Endothelial cell of umbilical vein (primary cell): Measurements from ENCODE around the gene PTGDR2. TPM values are rescaled to one million over a fixed set of nuclear protein-coding genes. Genes with fewer than 3 reads are reported as not detected.

ENCODE experiments used
- BruUV-seq: library from RNA; stranded (reverse); fragments of 400-500 nt; replicated peaks from 2 replicates; lab custom pipeline; 2021; lab: Mats Ljungman, UMichigan
- CTCF ChIA-PET: fragments of 300-600, 350-600 bp; sonication (Branson Sonifier 250); formaldehyde crosslinking; loops from one replicate; lab custom pipeline; 2021; ENCODE audit warnings: antibody characterized with exemption, inconsistent platforms; lab: Charles Lee
- POLR2A ChIA-PET: fragments of 300-600, 350-600 bp; sonication (Branson Sonifier 250); formaldehyde crosslinking; loops from one replicate; lab custom pipeline; 2021; ENCODE audit warnings: antibody characterized with exemption, inconsistent platforms; lab: Charles Lee
- DNase-seq: peaks from one replicate; pipeline ENCODE4 v3.0.0-alpha.2; 2011; ENCODE audit warnings: low read depth, low spot score
- FAIRE-seq: peaks from 2 replicates; lab custom pipeline; 2011; peaks lifted over from hg19 to GRCh38; lab: Jason Lieb, UNC
- H2AFZ ChIP-seq: 2 replicates; pipeline ENCODE4 v1.6.0; 2012; ENCODE audit warnings: low read depth, low read length, control low read depth, inconsistent platforms
- H3K27ac ChIP-seq: 2 replicates; pipeline ENCODE4 v1.5.1; 2011; ENCODE audit warnings: low read depth, mild to moderate bottlenecking, control low read depth, low read length, moderate library complexity; ENCODE audit not compliant: insufficient read depth
- H3K27me3 ChIP-seq, 2 experiments: 2 replicates each; pipeline versions ENCODE4 v1.6.0 to v1.6.1; 2011; ENCODE audit warnings: low read length in 2 of 2, mixed read lengths in 1 of 2; ENCODE audit not compliant: control insufficient read depth in 2 of 2, insufficient read depth in 2 of 2
- H3K36me3 ChIP-seq, 2 experiments: 2 replicates in 1 of 2; 3 replicates in 1 of 2; pipeline ENCODE4 v1.5.1; 2011; ENCODE audit warnings: low read length in 2 of 2, mild to moderate bottlenecking in 1 of 2, moderate library complexity in 1 of 2; ENCODE audit not compliant: control insufficient read depth in 2 of 2, insufficient read depth in 2 of 2; ENCODE audit errors: extremely low read depth in 1 of 2
- H3K4me1 ChIP-seq: 3 replicates; pipeline ENCODE4 v1.5.1; 2011; ENCODE audit warnings: mild to moderate bottlenecking, low read length; ENCODE audit not compliant: control insufficient read depth, insufficient read depth; ENCODE audit errors: extremely low read depth
- H3K4me2 ChIP-seq: 2 replicates; pipeline ENCODE4 v1.6.1; 2011; ENCODE audit warnings: low read length, control low read depth, mixed read lengths; ENCODE audit not compliant: insufficient read depth
- H3K4me3 ChIP-seq, 3 experiments: fragments of 200-600 bp in 1 of 3; sonication (generic), shearing (Covaris generic) in 1 of 3; replicated peaks in 1 of 3; 2 replicates each; pipeline ENCODE4 v1.5.1; 2011 to 2016; ENCODE audit warnings: control low read depth in 3 of 3, low read length in 3 of 3, mild to moderate bottlenecking in 2 of 3, inconsistent platforms in 1 of 3, low read depth in 1 of 3, moderate library complexity in 1 of 3; ENCODE audit not compliant: insufficient read depth in 1 of 3
- H3K79me2 ChIP-seq: 2 replicates; pipeline ENCODE4 v1.6.0; 2012; ENCODE audit warnings: low read length, inconsistent platforms; ENCODE audit not compliant: control insufficient read depth, insufficient read depth
- H3K9ac ChIP-seq: replicated peaks from 2 replicates; pipeline ENCODE3; 2011; ENCODE audit warnings: low read length, control low read depth; ENCODE audit not compliant: insufficient read depth; ENCODE audit errors: extremely low read depth
- H3K9me1 ChIP-seq: replicated peaks from 3 replicates; pipeline ENCODE4 v1.6.0; 2011; ENCODE audit warnings: mild to moderate bottlenecking, low read length; ENCODE audit not compliant: control insufficient read depth, insufficient read depth; ENCODE audit errors: extremely low read depth
- H3K9me3 ChIP-seq: replicated peaks from 2 replicates; pipeline ENCODE4 v1.5.1; 2012; ENCODE audit warnings: low read length, inconsistent platforms; ENCODE audit not compliant: control insufficient read depth, insufficient read depth
- H4K20me1 ChIP-seq: replicated peaks from 2 replicates; pipeline ENCODE3; 2011; ENCODE audit warnings: mild to moderate bottlenecking, low read length; ENCODE audit not compliant: control insufficient read depth, insufficient read depth; ENCODE audit errors: extremely low read depth
- CTCF ChIP-seq, 2 donors: IDR thresholded peaks; 1 replicate in 1 of 2; 2 replicates in 1 of 2; pipeline ENCODE4 v1.5.1; 2011; ENCODE audit warnings: low read length in 2 of 2, mild to moderate bottlenecking in 2 of 2, moderate library complexity in 2 of 2, control low read depth in 1 of 2, inconsistent platforms in 1 of 2, low read depth in 1 of 2; ENCODE audit not compliant: insufficient read depth in 1 of 2; ENCODE audit errors: extremely low read depth in 1 of 2
- EZH2 ChIP-seq: IDR thresholded peaks from 2 replicates; pipeline ENCODE4 v1.6.1; 2012; ENCODE audit warnings: borderline replicate concordance, low read depth, mild to moderate bottlenecking, moderate library complexity, low read length, inconsistent platforms; ENCODE audit not compliant: severe bottlenecking
- FOS ChIP-seq: IDR thresholded peaks from 2 replicates; pipeline ENCODE4 v1.6.1; 2011; ENCODE audit warnings: mild to moderate bottlenecking, low read length, moderate library complexity, borderline replicate concordance; ENCODE audit not compliant: insufficient read depth
- GATA2 ChIP-seq: IDR thresholded peaks from 2 replicates; pipeline ENCODE4 v1.7.0; 2011; ENCODE audit warnings: low read depth, mild to moderate bottlenecking, moderate library complexity, mixed read lengths, low read length; ENCODE audit not compliant: insufficient read length, insufficient read depth
- JUN ChIP-seq: IDR thresholded peaks from 2 replicates; pipeline ENCODE4 v1.6.1; 2011; ENCODE audit warnings: borderline replicate concordance, low read depth; ENCODE audit not compliant: insufficient read length, insufficient read depth
- MYC ChIP-seq: IDR thresholded peaks from one replicate; pipeline ENCODE4 v1.6.1; 2011; ENCODE audit warnings: mild to moderate bottlenecking, low read depth, low read length
- POLR2A ChIP-seq: IDR thresholded peaks from 2 replicates; pipeline ENCODE4 v1.6.1; 2012; ENCODE audit warnings: low read depth, mild to moderate bottlenecking, control low read depth, low read length
- POLR2AphosphoS5 ChIP-seq: IDR thresholded peaks from 2 replicates; pipeline ENCODE4 v1.6.1; 2012; ENCODE audit warnings: low read depth, mild to moderate bottlenecking, control low read depth, low read length, moderate library complexity; ENCODE audit not compliant: insufficient read depth
- dilution Hi-C: fragments of 300-500 bp; cut with MboI; formaldehyde crosslinking; loops from one replicate; pipeline ENCODE4 v1.15.0; 2019; ENCODE audit warnings: low sequenced_read_pairs; ENCODE audit not compliant: extremely low pct_ligation_motif_present
- intact Hi-C: fragments of 100-400 bp; cut with micrococcal nuclease; formaldehyde crosslinking; loops from one replicate; pipeline ENCODE4 v1.10.0; 2022
- polyA plus RNA-seq, 4 experiments: library from polyadenylated mRNA; depleted of rRNA in 3 of 4; stranded (reverse) in 3 of 4; unstranded in 1 of 4; fragments of >200 nt; gene quantifications; 2 replicates each; pipeline versions ENCODE4 v1.2.1 to v1.2.3, GENCODE V29; 2011 to 2012; ENCODE audit warnings: missing spikeins in 1 of 4
- total RNA-seq: library from RNA; stranded (reverse); gene quantifications from 2 replicates; pipeline ENCODE4 v1.2.3, GENCODE V29; 2021
- TF ChIP-seq, protein P1 (sequence below): IDR thresholded peaks from 2 replicates; pipeline ENCODE4 v1.6.1; 2011; ENCODE audit not compliant: insufficient read depth, insufficient read length

PTGDR2 gene
- total and polyA plus RNA-seq, 2 donors (not counting 3 experiments of a cell fraction or from before 2014, with no cell fraction given), result 0.15 TPM; not detected in 1

GRCh38 chr11:60867871-60868681 is 12.3 kb upstream of the PTGDR2 start:
- POLR2A ChIA-PET, result no interaction called here
- no peaks in the 10 kb centered on the region for H3K4me1 ChIP-seq
- no peaks in the 10 kb centered on the region for H3K9me1 ChIP-seq
- no peak overlapping the region for H3K4me3 ChIP-seq
- H2AFZ ChIP-seq, result no peak overlapping the region
- no peak for TF ChIP-seq GATA2
- TF ChIP-seq CTCF (IDR thresholded peaks at IDR 0.05; ENCODE audit: extremely low read depth in 1 of 2, insufficient read depth in 1 of 2, low read depth in 1 of 2, low read length in 2 of 2), result no peak
- TF ChIP-seq, protein P1, sequence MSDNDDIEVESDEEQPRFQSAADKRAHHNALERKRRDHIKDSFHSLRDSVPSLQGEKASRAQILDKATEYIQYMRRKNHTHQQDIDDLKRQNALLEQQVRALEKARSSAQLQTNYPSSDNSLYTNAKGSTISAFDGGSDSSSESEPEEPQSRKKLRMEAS, result no peak
- no peak for TF ChIP-seq FOS
- TF ChIP-seq MYC, result no peak
- no peak for TF ChIP-seq EZH2
- TF ChIP-seq JUN, result no peak
- TF ChIP-seq POLR2AphosphoS5, result no peak
- TF ChIP-seq POLR2A, result no peak
- dilution Hi-C loops, result no loop called here
- FAIRE-seq, result no peak
- no peaks in the 10 kb centered on the region for H3K27me3 ChIP-seq
- no peaks in the 10 kb centered on the region for H3K36me3 ChIP-seq
- H4K20me1 ChIP-seq, result no peaks in the 10 kb centered on the region
- no peak overlapping the region for H3K4me2 ChIP-seq
- intact Hi-C loops, result loop anchor here (1.0 kb wide), 1 partner anchor 29 kb away; no protein-coding TSS in a partner anchor
- H3K9me3 ChIP-seq, result no peaks in the 10 kb centered on the region
- no peak overlapping the region for H3K27ac ChIP-seq
- H3K79me2 ChIP-seq, result no peaks in the 10 kb centered on the region
- BruUV-seq, result no TSS peak
- DNase-seq, result no peak
- H3K9ac ChIP-seq, result no peak overlapping the region
- CTCF ChIA-PET, result interaction anchor here (1.2 to 2.2 kb wide), 6 partner anchors 13 to 37 kb away, joined by 3 to 11 read pairs (median 6); partner anchors contain the start of gene PTGDR2
